NT2/D1 (cell line): ENCODE results near the gene TBXAS1.

Experiments used
- SUZ12 ChIP-seq: IDR thresholded peaks from 2 replicates; pipeline ENCODE4 v1.6.1; 2011; ENCODE audit not compliant: insufficient read length, insufficient read depth; ENCODE audit errors: extremely low read depth
- YY1 ChIP-seq: IDR thresholded peaks from 2 replicates; pipeline ENCODE4 v1.6.1; 2011; ENCODE audit not compliant: insufficient read length, insufficient read depth
- ZNF274 ChIP-seq: IDR thresholded peaks from 2 replicates; pipeline ENCODE4 v1.6.1; 2011; ENCODE audit warnings: mild to moderate bottlenecking, low read depth, low read length

GRCh38 chr7:139853506-139854123 lies 24.6 kb downstream of the TBXAS1 start:
- no peak for TF ChIP-seq YY1
- TF ChIP-seq SUZ12 = no peak
- TF ChIP-seq ZNF274 = no peak
